Islet of Langerhans (tissue), 1 donor: ENCODE data around the gene LIMD2.
"Not testable (repeated sequence)": the region's sequence is repeated elsewhere in the genome, so short reads cannot be mapped to it uniquely, and the experiment has no call there.

Source experiments
- FAIRE-seq: peaks from one replicate; lab custom pipeline; 2011; peaks lifted over from hg19 to GRCh38; lab: Jason Lieb, UNC

The LIMD2 gene

GRCh38 chr17:63699638-63700527 lies at the start of gene LIMD2:
Gene LIMD2, minus strand, starts transcription at chr17:63700125. Its CDS starts 827 bp downstream, at chr17:63699298.
- FAIRE-seq: no peak

- FAIRE-seq: no peak
Observed at GRCh38 chr17:63741408-63742173, 41.7 kb upstream of the LIMD2 start, which contains the start of gene STRADA. Gene STRADA, minus strand, starts transcription at chr17:63741799. Its CDS starts 13,430 bp downstream, at chr17:63728369.

- no peak for FAIRE-seq
Observed at GRCh38 chr17:63741143-63741407, 41.1 kb upstream of the LIMD2 start.

GRCh38 chr17:63740464-63741142 lies 40.7 kb upstream of the LIMD2 start:
- no peak for FAIRE-seq

GRCh38 chr17:63735691-63736090 lies 35.8 kb upstream of the LIMD2 start:
- FAIRE-seq: no peak

GRCh38 chr17:63722403-63722802 lies 22.5 kb upstream of the LIMD2 start:
- FAIRE-seq: no peak

- not testable (repeated sequence) for FAIRE-seq
Observed at GRCh38 chr17:63720194-63720593, 20.3 kb upstream of the LIMD2 start.

GRCh38 chr17:63718988-63719387 lies 19.1 kb upstream of the LIMD2 start:
- FAIRE-seq: no peak

- FAIRE-seq: no peak
Observed at GRCh38 chr17:63716426-63716825, 16.5 kb upstream of the LIMD2 start.

- no peak for FAIRE-seq
Observed at GRCh38 chr17:63714550-63715277, 14.8 kb upstream of the LIMD2 start.

- FAIRE-seq: no peak
Observed at GRCh38 chr17:63709110-63709509, 9.2 kb upstream of the LIMD2 start.

- no peak for FAIRE-seq
Observed at GRCh38 chr17:63707151-63707550, 7.2 kb upstream of the LIMD2 start.

- no peak for FAIRE-seq
Observed at GRCh38 chr17:63706336-63707082, 6.6 kb upstream of the LIMD2 start.

- no peak for FAIRE-seq
Observed at GRCh38 chr17:63705657-63706056, 5.7 kb upstream of the LIMD2 start.

- FAIRE-seq: no peak
Observed at GRCh38 chr17:63704836-63705235, 4.9 kb upstream of the LIMD2 start.

- no peak for FAIRE-seq
Observed at GRCh38 chr17:63704259-63704576, 4.3 kb upstream of the LIMD2 start.

GRCh38 chr17:63703556-63704258 lies 3.8 kb upstream of the LIMD2 start:
- no peak for FAIRE-seq

- no peak for FAIRE-seq
Observed at GRCh38 chr17:63703029-63703428, 3.1 kb upstream of the LIMD2 start.

- FAIRE-seq: no peak
Observed at GRCh38 chr17:63702721-63703015, 2.7 kb upstream of the LIMD2 start.

- no peak for FAIRE-seq
Observed at GRCh38 chr17:63701868-63702720, 2.2 kb upstream of the LIMD2 start.
